NB4 (cell line): ENCODE measurements around the gene SMARCAL1.

ENCODE experiments used
- CTCF ChIP-seq: IDR thresholded peaks from one replicate; pipeline ENCODE4 v1.5.1; 2012; ENCODE audit warnings: low read depth, low read length
- POLR2A ChIP-seq: IDR thresholded peaks from 2 replicates; pipeline ENCODE4 v1.6.1; 2011; ENCODE audit warnings: mild to moderate bottlenecking; ENCODE audit not compliant: insufficient read length; ENCODE audit errors: extremely low read depth

- TF ChIP-seq CTCF (no peak), POLR2A (no peak)
Measured at GRCh38 chr2:216469661-216470060, 57.4 kb downstream of the SMARCAL1 start.
